Raji (cell line): ENCODE data around the gene SIPA1L3.

Source experiments
- POLR2A ChIP-seq: IDR thresholded peaks from 2 replicates; pipeline ENCODE4 v1.6.1; 2011; ENCODE audit warnings: low read depth, low read length, control low read depth; ENCODE audit not compliant: insufficient read depth

SIPA1L3 gene

GRCh38 chr19:37932985-37933936, 26.3 kb downstream of the SIPA1L3 start:
- no peak for TF ChIP-seq POLR2A

GRCh38 chr19:37933937-37934358, 26.9 kb downstream of the SIPA1L3 start:
- TF ChIP-seq POLR2A: no peak

GRCh38 chr19:37935341-37935740, 28.3 kb downstream of the SIPA1L3 start:
- TF ChIP-seq POLR2A: no peak

GRCh38 chr19:37936166-37936565, 29.2 kb downstream of the SIPA1L3 start:
- TF ChIP-seq POLR2A: no peak

GRCh38 chr19:37936886-37937285, 29.9 kb downstream of the SIPA1L3 start:
- no peak for TF ChIP-seq POLR2A

GRCh38 chr19:37938353-37938752, 31.3 kb downstream of the SIPA1L3 start:
- no peak for TF ChIP-seq POLR2A

GRCh38 chr19:37941782-37942515, 34.9 kb downstream of the SIPA1L3 start:
- no peak for TF ChIP-seq POLR2A

- TF ChIP-seq POLR2A: no peak
These were observed 35.5 kb downstream of the SIPA1L3 start for GRCh38 chr19:37942516-37942902.

- TF ChIP-seq POLR2A: no peak
These were observed 36.5 kb downstream of the SIPA1L3 start for GRCh38 chr19:37943480-37943879.

GRCh38 chr19:37946132-37946531, 39.1 kb downstream of the SIPA1L3 start:
- no peak for TF ChIP-seq POLR2A

GRCh38 chr19:37947778-37948177, 40.8 kb downstream of the SIPA1L3 start:
- TF ChIP-seq POLR2A: no peak

- TF ChIP-seq POLR2A: no peak
These were observed 41.4 kb downstream of the SIPA1L3 start for GRCh38 chr19:37948362-37948761.

GRCh38 chr19:37950471-37951175, 43.6 kb downstream of the SIPA1L3 start:
- TF ChIP-seq POLR2A: no peak

GRCh38 chr19:37951816-37952210, 44.8 kb downstream of the SIPA1L3 start:
- no peak for TF ChIP-seq POLR2A

GRCh38 chr19:37953171-37953917, 46.3 kb downstream of the SIPA1L3 start:
- TF ChIP-seq POLR2A: no peak
